Measurements from ENCODE around the gene NECAB3. TPM values are rescaled to one million over a fixed set of nuclear protein-coding genes. Genes with fewer than 3 reads are reported as not detected.
"Not testable (repeated sequence)": the region's sequence is repeated elsewhere in the genome, so short reads cannot be mapped to it uniquely, and the experiment has no call there.

NECAB3 gene
- total and polyA plus RNA-seq, 2 of the 13 experiments (the other 11 are each of a cell fraction or from before 2014, with no cell fraction given) = 61.5 to 65.5 TPM

- H3K4me2 ChIP-seq (ENCODE audit: low read depth, low read length); H3K36me3 ChIP-seq (replicated peaks in 1 of 2; ENCODE audit: control insufficient read depth in 1 of 2, insufficient read depth in 2 of 2, low read length in 2 of 2); in situ Hi-C loops (cut with HindIII; ENCODE audit: extremely low pct_ligation_motif_present, low pct_unique_long_range_greater_than_20kb); H3K27me3 ChIP-seq (ENCODE audit: control insufficient read depth in 1 of 2, insufficient read depth in 2 of 2, low read length in 2 of 2); BruUV-seq (replicated peaks); H3K9ac ChIP-seq (ENCODE audit: insufficient read depth, low read depth, low read length); FAIRE-seq; intact Hi-C loops (cut with micrococcal nuclease; ENCODE audit: unreplicated experiment); H4K20me1 ChIP-seq (ENCODE audit: insufficient read depth, low read length); POLR2A ChIA-PET; CTCF ChIA-PET (ENCODE audit: low intra/inter-chr PET ratio, low total read pairs); H3K4me3 ChIP-seq (replicated peaks in 1 of 3; ENCODE audit: insufficient read depth in 1 of 3, low read depth in 2 of 3, low read length in 3 of 3); H2AFZ ChIP-seq (ENCODE audit: low read length); H3K79me2 ChIP-seq (ENCODE audit: insufficient read depth, low read length); DNase-seq (ENCODE audit: low spot score); H3K9me3 ChIP-seq (ENCODE audit: low read length); ATAC-seq: not testable (repeated sequence)
- H3K4me1 ChIP-seq (ENCODE audit: insufficient read depth, low read length) = peaks cover 41% of the 10 kb centered on the region
- WGBS (ENCODE audit: low lambda C conversion rate) = 92% methylated on average over 43 of the region's 45 CpGs
- peak overlapping the region; percentile 65 for H3K27ac ChIP-seq (ENCODE audit: extremely low read length, insufficient read depth, low read length)
- 0 out of 2 replicates have a peak, but pooled peaks have one; percentile 37 for TF ChIP-seq ZNF572 (CRISPR knock-in tag; IDR thresholded peaks at IDR 0.05)
- TF ChIP-seq ZNF550 (CRISPR knock-in tag; IDR thresholded peaks at IDR 0.05; ENCODE audit: borderline replicate concordance) = 0 out of 2 replicates have a peak, but pooled peaks have one; percentile 58
- TF ChIP-seq CHD4 (IDR thresholded peaks at IDR 0.05; ENCODE audit: borderline replicate concordance, low read length) = 0 out of 2 replicates have a peak, but pooled peaks have one; percentile 11
- TF ChIP-seq, protein P1, sequence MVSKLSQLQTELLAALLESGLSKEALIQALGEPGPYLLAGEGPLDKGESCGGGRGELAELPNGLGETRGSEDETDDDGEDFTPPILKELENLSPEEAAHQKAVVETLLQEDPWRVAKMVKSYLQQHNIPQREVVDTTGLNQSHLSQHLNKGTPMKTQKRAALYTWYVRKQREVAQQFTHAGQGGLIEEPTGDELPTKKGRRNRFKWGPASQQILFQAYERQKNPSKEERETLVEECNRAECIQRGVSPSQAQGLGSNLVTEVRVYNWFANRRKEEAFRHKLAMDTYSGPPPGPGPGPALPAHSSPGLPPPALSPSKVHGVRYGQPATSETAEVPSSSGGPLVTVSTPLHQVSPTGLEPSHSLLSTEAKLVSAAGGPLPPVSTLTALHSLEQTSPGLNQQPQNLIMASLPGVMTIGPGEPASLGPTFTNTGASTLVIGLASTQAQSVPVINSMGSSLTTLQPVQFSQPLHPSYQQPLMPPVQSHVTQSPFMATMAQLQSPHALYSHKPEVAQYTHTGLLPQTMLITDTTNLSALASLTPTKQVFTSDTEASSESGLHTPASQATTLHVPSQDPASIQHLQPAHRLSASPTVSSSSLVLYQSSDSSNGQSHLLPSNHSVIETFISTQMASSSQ (IDR thresholded peaks at IDR 0.05; ENCODE audit: low read depth) = not testable (repeated sequence)
- TF ChIP-seq, protein P1 (CRISPR knock-in tag; IDR thresholded peaks at IDR 0.05; ENCODE audit: borderline replicate concordance) = 0 out of 2 replicates have a peak, but pooled peaks have one; percentile 16
- TF ChIP-seq REXO4 (CRISPR knock-in tag; IDR thresholded peaks at IDR 0.05; ENCODE audit: borderline replicate concordance) = 0 out of 2 replicates have a peak, but pooled peaks have one; percentile 17
- peak; percentile 45 for TF ChIP-seq HIVEP1 (CRISPR knock-in tag; IDR thresholded peaks at IDR 0.05)
- peak; percentile 26; the same call in 1 of the 2 replicates for TF ChIP-seq SALL1 (CRISPR knock-in tag; IDR thresholded peaks at IDR 0.05)
- TF ChIP-seq, protein P2, sequence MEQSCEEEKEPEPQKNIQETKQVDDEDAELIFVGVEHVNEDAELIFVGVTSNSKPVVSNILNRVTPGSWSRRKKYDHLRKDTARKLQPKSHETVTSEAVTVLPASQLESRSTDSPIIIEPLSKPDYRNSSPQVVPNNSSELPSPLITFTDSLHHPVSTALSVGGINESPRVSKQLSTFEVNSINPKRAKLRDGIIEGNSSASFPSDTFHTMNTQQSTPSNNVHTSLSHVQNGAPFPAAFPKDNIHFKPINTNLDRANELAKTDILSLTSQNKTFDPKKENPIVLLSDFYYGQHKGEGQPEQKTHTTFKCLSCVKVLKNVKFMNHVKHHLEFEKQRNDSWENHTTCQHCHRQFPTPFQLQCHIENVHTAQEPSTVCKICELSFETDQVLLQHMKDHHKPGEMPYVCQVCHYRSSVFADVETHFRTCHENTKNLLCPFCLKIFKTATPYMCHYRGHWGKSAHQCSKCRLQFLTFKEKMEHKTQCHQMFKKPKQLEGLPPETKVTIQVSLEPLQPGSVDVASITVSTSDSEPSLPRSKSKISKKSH (CRISPR knock-in tag; IDR thresholded peaks at IDR 0.05; ENCODE audit: borderline replicate concordance) = peak; percentile 30
- peak; percentile 53; the same call in 1 of the 2 replicates for TF ChIP-seq RBAK (CRISPR knock-in tag; IDR thresholded peaks at IDR 0.05)
- 0 out of 2 replicates have a peak, but pooled peaks have one; percentile 59 for TF ChIP-seq ZNF776 (CRISPR knock-in tag; IDR thresholded peaks at IDR 0.05)
- TF ChIP-seq, protein P3, sequence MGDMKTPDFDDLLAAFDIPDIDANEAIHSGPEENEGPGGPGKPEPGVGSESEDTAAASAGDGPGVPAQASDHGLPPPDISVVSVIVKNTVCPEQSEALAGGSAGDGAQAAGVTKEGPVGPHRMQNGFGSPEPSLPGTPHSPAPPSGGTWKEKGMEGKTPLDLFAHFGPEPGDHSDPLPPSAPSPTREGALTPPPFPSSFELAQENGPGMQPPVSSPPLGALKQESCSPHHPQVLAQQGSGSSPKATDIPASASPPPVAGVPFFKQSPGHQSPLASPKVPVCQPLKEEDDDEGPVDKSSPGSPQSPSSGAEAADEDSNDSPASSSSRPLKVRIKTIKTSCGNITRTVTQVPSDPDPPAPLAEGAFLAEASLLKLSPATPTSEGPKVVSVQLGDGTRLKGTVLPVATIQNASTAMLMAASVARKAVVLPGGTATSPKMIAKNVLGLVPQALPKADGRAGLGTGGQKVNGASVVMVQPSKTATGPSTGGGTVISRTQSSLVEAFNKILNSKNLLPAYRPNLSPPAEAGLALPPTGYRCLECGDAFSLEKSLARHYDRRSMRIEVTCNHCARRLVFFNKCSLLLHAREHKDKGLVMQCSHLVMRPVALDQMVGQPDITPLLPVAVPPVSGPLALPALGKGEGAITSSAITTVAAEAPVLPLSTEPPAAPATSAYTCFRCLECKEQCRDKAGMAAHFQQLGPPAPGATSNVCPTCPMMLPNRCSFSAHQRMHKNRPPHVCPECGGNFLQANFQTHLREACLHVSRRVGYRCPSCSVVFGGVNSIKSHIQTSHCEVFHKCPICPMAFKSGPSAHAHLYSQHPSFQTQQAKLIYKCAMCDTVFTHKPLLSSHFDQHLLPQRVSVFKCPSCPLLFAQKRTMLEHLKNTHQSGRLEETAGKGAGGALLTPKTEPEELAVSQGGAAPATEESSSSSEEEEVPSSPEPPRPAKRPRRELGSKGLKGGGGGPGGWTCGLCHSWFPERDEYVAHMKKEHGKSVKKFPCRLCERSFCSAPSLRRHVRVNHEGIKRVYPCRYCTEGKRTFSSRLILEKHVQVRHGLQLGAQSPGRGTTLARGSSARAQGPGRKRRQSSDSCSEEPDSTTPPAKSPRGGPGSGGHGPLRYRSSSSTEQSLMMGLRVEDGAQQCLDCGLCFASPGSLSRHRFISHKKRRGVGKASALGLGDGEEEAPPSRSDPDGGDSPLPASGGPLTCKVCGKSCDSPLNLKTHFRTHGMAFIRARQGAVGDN (CRISPR knock-in tag; IDR thresholded peaks at IDR 0.05) = peak; percentile 68
- TF ChIP-seq ZBTB38 (CRISPR knock-in tag; IDR thresholded peaks at IDR 0.05) = peak; percentile 99
Observed at GRCh38 chr20:33700696-33701441, 26.6 kb upstream of the NECAB3 start.
